ENCODE data around the gene LRRC7. TPM values are rescaled to one million over a fixed set of nuclear protein-coding genes. Genes with fewer than 3 reads are reported as not detected.

Gene LRRC7
- total RNA-seq, 1 donor from 2014 or later: 0.29 TPM

- intact Hi-C loops (cut with micrococcal nuclease): no loop called here
Observed at GRCh38 chr1:69587391-69587790, 19.7 kb downstream of the LRRC7 start.

GRCh38 chr1:69589799-69590198 is 22.1 kb downstream of the LRRC7 start:
- intact Hi-C loops (cut with micrococcal nuclease): no loop called here

GRCh38 chr1:69592341-69592740 is 24.6 kb downstream of the LRRC7 start:
- intact Hi-C loops (cut with micrococcal nuclease): no loop called here

- intact Hi-C loops (cut with micrococcal nuclease): no loop called here
Observed at GRCh38 chr1:69595486-69595885, 27.8 kb downstream of the LRRC7 start.

- intact Hi-C loops (cut with micrococcal nuclease): no loop called here
Observed at GRCh38 chr1:69611316-69611715, 43.6 kb downstream of the LRRC7 start.

- intact Hi-C loops (cut with micrococcal nuclease): no loop called here
Observed at GRCh38 chr1:69613414-69613813, 45.7 kb downstream of the LRRC7 start.

GRCh38 chr1:69638673-69639072 is 71.0 kb downstream of the LRRC7 start:
- intact Hi-C loops (cut with micrococcal nuclease): no loop called here

GRCh38 chr1:69639159-69639558 is 71.4 kb downstream of the LRRC7 start:
- intact Hi-C loops (cut with micrococcal nuclease): no loop called here

GRCh38 chr1:69643266-69643665 is 75.5 kb downstream of the LRRC7 start:
- intact Hi-C loops (cut with micrococcal nuclease): no loop called here

GRCh38 chr1:69645477-69645876 is 77.8 kb downstream of the LRRC7 start:
- intact Hi-C loops (cut with micrococcal nuclease): no loop called here

GRCh38 chr1:69648486-69648885 is 80.8 kb downstream of the LRRC7 start:
- intact Hi-C loops (cut with micrococcal nuclease): no loop called here

- intact Hi-C loops (cut with micrococcal nuclease): no loop called here
Observed at GRCh38 chr1:69649383-69649990, 81.8 kb downstream of the LRRC7 start.

- intact Hi-C loops (cut with micrococcal nuclease): no loop called here
Observed at GRCh38 chr1:69650779-69651178, 83.1 kb downstream of the LRRC7 start.

GRCh38 chr1:69651656-69652055 is 83.9 kb downstream of the LRRC7 start:
- intact Hi-C loops (cut with micrococcal nuclease): no loop called here

GRCh38 chr1:69657971-69658370 is 90.2 kb downstream of the LRRC7 start:
- intact Hi-C loops (cut with micrococcal nuclease): no loop called here

GRCh38 chr1:69661686-69662085 is 94.0 kb downstream of the LRRC7 start:
- intact Hi-C loops (cut with micrococcal nuclease): no loop called here

- intact Hi-C loops (cut with micrococcal nuclease): no loop called here
Observed at GRCh38 chr1:69662321-69662720, 94.6 kb downstream of the LRRC7 start.

GRCh38 chr1:69671363-69672010 is 103.8 kb downstream of the LRRC7 start:
- intact Hi-C loops (cut with micrococcal nuclease): no loop called here

GRCh38 chr1:69673321-69673720 is 105.6 kb downstream of the LRRC7 start:
- intact Hi-C loops (cut with micrococcal nuclease): no loop called here

GRCh38 chr1:69679965-69680364 is 112.2 kb downstream of the LRRC7 start:
- intact Hi-C loops (cut with micrococcal nuclease): no loop called here

GRCh38 chr1:69686367-69686984 is 118.8 kb downstream of the LRRC7 start:
- intact Hi-C loops (cut with micrococcal nuclease): no loop called here

- intact Hi-C loops (cut with micrococcal nuclease): no loop called here
Observed at GRCh38 chr1:69688193-69688592, 120.5 kb downstream of the LRRC7 start.

GRCh38 chr1:69691179-69691578 is 123.5 kb downstream of the LRRC7 start:
- intact Hi-C loops (cut with micrococcal nuclease): no loop called here

All from T-helper 1 cell treated with Interleukin-12 subunit alpha and Interleukin-12 subunit beta and Interleukin-4 antibody, amounts not matched to agents 30 ng/mL and 1 ng/mL, for 36 hours (primary cell).